ENCODE data around the gene BLM.

The BLM gene

DNA sequence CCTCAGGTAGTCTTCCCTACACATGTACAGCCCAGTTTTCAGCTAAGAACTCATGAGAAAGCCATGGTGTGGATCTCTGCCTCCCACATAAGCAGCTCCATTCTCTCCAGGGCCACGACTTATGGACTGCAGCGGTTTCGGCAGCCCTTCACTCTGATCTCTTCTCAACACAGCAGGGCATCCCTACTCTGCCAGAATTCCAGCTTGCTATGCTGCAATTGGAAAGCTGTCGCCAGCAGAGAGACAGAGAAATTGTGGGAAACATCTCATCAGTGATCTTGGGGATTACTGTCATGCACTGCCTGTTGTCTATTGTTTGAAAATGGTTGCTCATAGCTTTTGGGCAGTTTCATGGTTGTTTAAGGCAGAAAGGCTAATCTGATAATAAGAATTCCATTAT is 11.9 kb upstream of the BLM start:
- no peak for ATAC-seq
- H3K4me3 Mint-ChIP-seq: no peak overlapping the region
- H3K9me3 Mint-ChIP-seq: peaks cover 7% of the 10 kb centered on the region
- peaks cover 1% of the 10 kb centered on the region for H3K36me3 Mint-ChIP-seq (ENCODE audit: low read depth)
- H3K27ac Mint-ChIP-seq: no peak overlapping the region
- DNase-seq: no peak
- H3K4me1 Mint-ChIP-seq: no peaks in the 10 kb centered on the region
- no peaks in the 10 kb centered on the region for H3K27me3 Mint-ChIP-seq

DNA sequence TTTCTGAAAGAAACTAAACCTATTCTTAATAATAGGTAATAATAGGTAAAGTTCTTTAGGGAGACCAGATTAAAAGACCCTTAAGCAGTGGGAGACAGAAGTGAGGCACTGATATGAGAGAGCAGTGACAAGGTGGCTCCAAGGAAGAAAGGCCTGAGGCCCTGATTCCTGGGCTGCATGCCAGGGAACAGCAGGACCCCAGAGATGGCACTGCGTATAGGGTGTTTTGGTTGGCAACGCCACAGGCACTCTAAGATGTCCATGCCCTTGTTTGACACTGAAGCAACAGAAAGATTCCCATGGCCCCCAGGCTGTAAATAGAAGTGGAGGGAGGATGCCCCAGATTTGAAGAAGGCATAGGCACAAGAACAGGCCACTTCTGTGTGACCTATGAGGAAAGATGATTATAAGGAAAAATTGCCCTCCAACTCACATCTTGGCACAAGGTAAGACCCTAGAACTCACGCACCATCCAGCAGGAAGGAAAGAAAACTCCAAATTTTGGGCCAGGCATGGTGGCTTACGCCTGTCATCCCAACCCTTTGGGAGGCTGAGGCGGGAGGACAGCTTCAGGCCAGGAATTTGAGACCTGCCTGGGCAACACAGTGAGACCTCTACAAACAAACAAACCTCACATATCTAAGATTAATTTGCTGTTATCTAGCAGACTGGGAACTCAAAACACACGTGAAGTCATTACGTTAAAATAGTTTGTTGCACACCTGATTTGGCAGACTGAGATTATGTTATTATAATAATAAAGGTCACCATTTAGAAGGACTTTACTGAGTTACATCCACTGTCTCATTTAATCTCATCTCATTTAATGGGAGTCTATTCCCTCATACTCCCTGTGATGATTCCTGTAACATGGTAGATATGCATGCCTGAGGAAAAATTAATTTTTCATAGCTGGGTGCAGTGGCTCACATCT is 10.5 kb upstream of the BLM start:
- Mint-ChIP-seq H3K4me1 (peaks cover 8% of the 10 kb centered on the region), H3K27me3 (no peaks in the 10 kb centered on the region), H3K4me3 (no peak overlapping the region), H3K27ac (no peak overlapping the region), H3K9me3 (peaks cover 7% of the 10 kb centered on the region), H3K36me3 (ENCODE audit: low read depth) (peaks cover 1% of the 10 kb centered on the region)
- no peak for DNase-seq
- ATAC-seq: no peak

GRCh38 chr15:90707489-90707888 is 9.7 kb upstream of the BLM start:
- peaks cover 7% of the 10 kb centered on the region for H3K9me3 Mint-ChIP-seq
- H3K4me3 Mint-ChIP-seq: no peak overlapping the region
- DNase-seq: no peak
- H3K4me1 Mint-ChIP-seq: peaks cover 11% of the 10 kb centered on the region
- H3K36me3 Mint-ChIP-seq (ENCODE audit: low read depth): peaks cover 1% of the 10 kb centered on the region
- no peak overlapping the region for H3K27ac Mint-ChIP-seq
- no peaks in the 10 kb centered on the region for H3K27me3 Mint-ChIP-seq
- no peak for ATAC-seq

- Mint-ChIP-seq H3K4me1 (peaks cover 11% of the 10 kb centered on the region), H3K36me3 (ENCODE audit: low read depth) (no peaks in the 10 kb centered on the region), H3K4me3 (no peak overlapping the region), H3K27ac (no peak overlapping the region), H3K27me3 (no peaks in the 10 kb centered on the region), H3K9me3 (peaks cover 1% of the 10 kb centered on the region)
- DNase-seq: no peak
- no peak for ATAC-seq
These were observed 8.6 kb upstream of the BLM start for GRCh38 chr15:90708516-90708915.

GRCh38 chr15:90709278-90709677 is 7.9 kb upstream of the BLM start:
- Mint-ChIP-seq H3K4me1 (peaks cover 11% of the 10 kb centered on the region), H3K27me3 (no peaks in the 10 kb centered on the region), H3K9me3 (no peaks in the 10 kb centered on the region), H3K4me3 (no peak overlapping the region), H3K36me3 (ENCODE audit: low read depth) (no peaks in the 10 kb centered on the region), H3K27ac (no peak overlapping the region)
- DNase-seq (no peak), ATAC-seq (no peak)

- Mint-ChIP-seq H3K27ac (no peak overlapping the region), H3K9me3 (no peaks in the 10 kb centered on the region), H3K27me3 (no peaks in the 10 kb centered on the region), H3K36me3 (ENCODE audit: low read depth) (no peaks in the 10 kb centered on the region), H3K4me3 (no peak overlapping the region), H3K4me1 (peaks cover 11% of the 10 kb centered on the region)
- ATAC-seq (no peak), DNase-seq (no peak)
These were observed 6.6 kb upstream of the BLM start for GRCh38 chr15:90710436-90711027.

GRCh38 chr15:90711418-90711824 is 5.7 kb upstream of the BLM start:
- ATAC-seq (no peak), DNase-seq (no peak)
- no peak overlapping the region for H3K27ac Mint-ChIP-seq
- no peak overlapping the region for H3K4me3 Mint-ChIP-seq
- no peaks in the 10 kb centered on the region for H3K36me3 Mint-ChIP-seq (ENCODE audit: low read depth)
- no peaks in the 10 kb centered on the region for H3K27me3 Mint-ChIP-seq
- H3K9me3 Mint-ChIP-seq: no peaks in the 10 kb centered on the region
- H3K4me1 Mint-ChIP-seq: peaks cover 19% of the 10 kb centered on the region

DNA sequence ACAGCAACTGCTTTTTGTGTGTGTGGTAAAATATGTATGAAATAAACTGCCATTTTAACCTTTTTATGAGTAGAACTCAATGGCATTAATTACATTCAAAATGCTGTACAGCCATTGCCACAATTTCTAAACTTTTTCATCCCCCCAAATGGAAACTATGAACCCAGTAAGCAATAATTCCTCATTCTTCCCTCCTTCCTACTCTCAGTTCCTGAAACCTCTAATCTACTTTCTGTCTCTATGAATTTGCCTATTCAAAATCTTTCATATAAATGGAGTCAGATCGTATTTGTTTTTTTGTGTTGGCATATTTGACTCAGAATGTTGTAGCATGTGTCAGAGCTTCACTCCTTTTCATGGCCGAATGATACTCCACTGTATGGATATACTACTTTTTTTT is 5.3 kb upstream of the BLM start:
- Mint-ChIP-seq H3K36me3 (ENCODE audit: low read depth) (no peaks in the 10 kb centered on the region), H3K4me3 (no peak overlapping the region), H3K9me3 (no peaks in the 10 kb centered on the region), H3K27me3 (no peaks in the 10 kb centered on the region), H3K4me1 (peaks cover 21% of the 10 kb centered on the region), H3K27ac (no peak overlapping the region)
- no peak for ATAC-seq
- DNase-seq: no peak

- H3K36me3 Mint-ChIP-seq (ENCODE audit: low read depth): peaks cover 3% of the 10 kb centered on the region
- H3K9me3 Mint-ChIP-seq: no peaks in the 10 kb centered on the region
- peaks cover 22% of the 10 kb centered on the region for H3K4me1 Mint-ChIP-seq
- DNase-seq (no peak), ATAC-seq (no peak)
- H3K4me3 Mint-ChIP-seq: no peak overlapping the region
- H3K27me3 Mint-ChIP-seq: no peaks in the 10 kb centered on the region
- no peak overlapping the region for H3K27ac Mint-ChIP-seq
These were observed 4.1 kb upstream of the BLM start for GRCh38 chr15:90713081-90713480.

GRCh38 chr15:90716317-90716975 is 700 bp upstream of the BLM start:
- H3K36me3 Mint-ChIP-seq (ENCODE audit: low read depth): peaks cover 15% of the 10 kb centered on the region
- peaks cover 28% of the 10 kb centered on the region for H3K4me1 Mint-ChIP-seq
- H3K27ac Mint-ChIP-seq: peak overlapping the region; percentile 94
- H3K27me3 Mint-ChIP-seq: no peaks in the 10 kb centered on the region
- no peaks in the 10 kb centered on the region for H3K9me3 Mint-ChIP-seq
- ATAC-seq (no peak), DNase-seq (no peak)
- H3K4me3 Mint-ChIP-seq: peak overlapping the region; percentile 85

GRCh38 chr15:90718232-90718631 is 1.1 kb downstream of the BLM start:
- Mint-ChIP-seq H3K27me3 (no peaks in the 10 kb centered on the region), H3K4me1 (peaks cover 22% of the 10 kb centered on the region), H3K36me3 (ENCODE audit: low read depth) (peaks cover 15% of the 10 kb centered on the region), H3K27ac (peak overlapping the region; percentile 94), H3K4me3 (peak overlapping the region; percentile 85), H3K9me3 (no peaks in the 10 kb centered on the region)
- DNase-seq (no peak), ATAC-seq (no peak)

DNA sequence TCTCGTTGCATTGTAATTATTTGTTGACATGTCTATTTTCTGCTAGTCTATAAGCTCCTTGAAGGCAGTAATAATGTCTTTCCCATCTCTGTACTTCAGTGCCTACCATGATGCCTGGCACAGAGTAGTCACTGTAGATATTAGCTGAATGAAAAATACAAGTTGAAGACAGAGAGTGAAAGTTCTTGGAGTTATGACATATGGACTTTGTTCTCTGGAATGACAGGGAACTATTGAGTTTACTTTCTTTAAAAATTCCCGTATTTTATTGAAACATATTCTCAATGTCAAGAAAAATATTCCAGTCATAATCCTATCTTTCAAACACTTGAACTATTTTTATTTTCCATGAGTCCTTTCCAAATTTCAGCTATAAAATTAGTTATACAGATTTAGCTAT is 3.0 kb downstream of the BLM start:
- ATAC-seq (no peak), DNase-seq (no peak)
- Mint-ChIP-seq H3K27me3 (no peaks in the 10 kb centered on the region), H3K9me3 (no peaks in the 10 kb centered on the region), H3K27ac (no peak overlapping the region), H3K36me3 (ENCODE audit: low read depth) (peaks cover 25% of the 10 kb centered on the region), H3K4me3 (peak overlapping the region; percentile 12), H3K4me1 (peaks cover 24% of the 10 kb centered on the region)

DNA sequence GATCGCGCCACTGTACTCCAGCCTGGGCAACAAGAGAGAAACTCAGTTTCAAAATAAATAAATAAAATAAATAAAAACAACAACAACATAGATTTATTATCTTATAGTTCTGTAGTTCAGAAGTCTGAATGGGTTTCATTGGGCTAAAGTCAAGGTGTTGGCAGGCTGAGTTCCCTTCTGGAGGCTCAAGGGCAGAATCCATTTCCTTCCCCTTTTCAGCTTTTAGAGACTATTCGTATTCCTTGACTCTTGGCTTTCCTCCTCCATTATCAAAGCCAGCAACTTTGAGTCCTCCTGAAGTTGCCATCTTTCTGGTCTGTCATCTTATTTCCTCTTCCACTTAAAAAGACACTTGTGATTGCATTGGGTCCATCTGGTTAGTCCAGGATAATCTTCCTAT is 12.1 kb downstream of the BLM start:
- no peaks in the 10 kb centered on the region for H3K27me3 Mint-ChIP-seq
- H3K4me1 Mint-ChIP-seq: peaks cover 1% of the 10 kb centered on the region
- H3K9me3 Mint-ChIP-seq: peaks cover 6% of the 10 kb centered on the region
- H3K27ac Mint-ChIP-seq: no peak overlapping the region
- H3K4me3 Mint-ChIP-seq: no peak overlapping the region
- ATAC-seq: no peak
- H3K36me3 Mint-ChIP-seq (ENCODE audit: low read depth): peaks cover 54% of the 10 kb centered on the region
- no peak for DNase-seq

DNA sequence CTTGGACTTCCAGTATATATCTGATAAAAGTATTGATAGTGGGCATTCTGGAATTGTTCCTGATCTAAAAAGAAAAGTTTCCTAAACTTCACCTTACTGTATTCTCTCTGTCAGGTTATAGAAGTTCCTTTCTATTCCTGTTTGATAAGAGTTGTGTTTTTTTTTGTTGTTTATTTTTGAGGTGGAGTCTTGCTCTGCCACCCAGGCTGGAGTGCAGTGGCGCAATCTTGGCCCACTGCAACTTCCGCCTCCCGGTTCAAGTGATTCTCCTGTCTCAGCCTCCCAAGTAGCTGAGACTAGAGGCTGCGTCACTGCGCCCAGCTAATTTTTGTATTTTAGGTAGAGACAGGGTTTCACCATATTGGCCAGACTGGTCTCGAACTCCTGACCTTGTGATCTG is 13.1 kb downstream of the BLM start:
- Mint-ChIP-seq H3K36me3 (ENCODE audit: low read depth) (peaks cover 49% of the 10 kb centered on the region), H3K27ac (no peak overlapping the region), H3K4me1 (no peaks in the 10 kb centered on the region)

DNA sequence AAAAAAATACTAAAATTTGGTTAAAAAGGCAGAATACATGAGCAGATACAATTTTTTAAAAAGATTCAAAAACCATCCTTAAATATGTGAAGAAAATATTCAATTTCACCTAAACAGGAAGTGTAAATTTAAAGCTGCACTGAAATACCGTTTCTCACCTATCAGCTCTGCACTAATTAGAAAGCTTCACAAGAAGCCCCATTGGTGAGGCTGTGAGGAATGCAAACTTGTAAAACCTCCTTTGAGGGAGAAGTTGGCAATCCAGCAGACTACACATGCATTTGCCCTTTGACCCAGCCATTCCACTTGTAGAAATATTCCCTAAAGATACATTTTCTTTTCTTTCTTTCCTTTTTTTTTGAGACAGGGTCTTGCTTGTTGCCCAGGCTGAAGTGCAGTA is 18.8 kb downstream of the BLM start:
- no peak for ATAC-seq

More for the DNA sequence above, 13.1 kb downstream of the BLM start:
- no peak overlapping the region for H3K4me3 Mint-ChIP-seq
- no peak for ATAC-seq
- no peaks in the 10 kb centered on the region for H3K27me3 Mint-ChIP-seq
- peaks cover 6% of the 10 kb centered on the region for H3K9me3 Mint-ChIP-seq
- no peak for DNase-seq

More for the DNA sequence above, 18.8 kb downstream of the BLM start:
- peaks cover 12% of the 10 kb centered on the region for H3K4me1 Mint-ChIP-seq
- peaks cover 59% of the 10 kb centered on the region for H3K36me3 Mint-ChIP-seq (ENCODE audit: low read depth)
- no peaks in the 10 kb centered on the region for H3K27me3 Mint-ChIP-seq
- H3K27ac Mint-ChIP-seq: no peak overlapping the region
- H3K4me3 Mint-ChIP-seq: no peak overlapping the region
- peaks cover 16% of the 10 kb centered on the region for H3K9me3 Mint-ChIP-seq
- DNase-seq: no peak
